A673 (cell line): ENCODE measurements around the gene GATA2.

Experiments used
- CTCF ChIP-seq: fragments of 300-800, 200-600 bp; sonication (generic); conservative IDR thresholded peaks from 2 replicates; pipeline ENCODE4 v1.5.1; 2017; ENCODE audit warnings: low read depth, mild to moderate bottlenecking, antibody characterized with exemption, low read length, moderate library complexity, mixed read lengths
- EZH2 ChIP-seq: fragments of 200-600 bp; sonication (generic); IDR thresholded peaks from 2 replicates; pipeline ENCODE4 v1.6.1; 2017; ENCODE audit warnings: borderline replicate concordance, low read depth, mild to moderate bottlenecking, mixed read lengths, antibody characterized with exemption, low read length; ENCODE audit not compliant: poor library complexity, severe bottlenecking

- TF ChIP-seq CTCF (no peak), EZH2 (no peak)
Measured at GRCh38 chr3:128504533-128504915, 11.5 kb upstream of the GATA2 start.
